Activated T-cell treated with anti-CD3 and anti-CD28 coated beads, Interleukin-2, amount 50 U/mL, for 72 hours (primary cell): ENCODE data around the gene DPH5. TPM values are rescaled to one million over a fixed set of nuclear protein-coding genes. Genes with fewer than 3 reads are reported as not detected.

Experiments
- ATAC-seq, 2 donors: fragments of 150-1000 bp; cut with Tn5 transposase; replicated peaks in 1 of 2; 2 replicates each; pipeline ENCODE4 v1.10.0; 2021; ENCODE audit warnings: moderate library complexity in 2 of 2, mild to moderate bottlenecking in 1 of 2
- DNase-seq, 2 donors: peaks; one replicate each; pipeline ENCODE4 v3.0.0; 2021 to 2022; ENCODE audit warnings: mixed read lengths in 1 of 2
- H3K27ac Mint-ChIP-seq: one replicate; pipeline ENCODE4 v1.8.0; 2022; ENCODE audit warnings: mild to moderate bottlenecking, moderate library complexity, mixed read lengths
- H3K27me3 Mint-ChIP-seq: one replicate; pipeline ENCODE4 v1.8.0; 2022; ENCODE audit warnings: low read depth, mixed read lengths
- H3K36me3 Mint-ChIP-seq, 2 donors: one replicate each; pipeline ENCODE4 v1.8.0; 2022; ENCODE audit warnings: mixed read lengths in 2 of 2, mild to moderate bottlenecking in 1 of 2; ENCODE audit not compliant: insufficient read depth in 2 of 2
- H3K4me1 Mint-ChIP-seq: one replicate; pipeline ENCODE4 v1.8.0; 2022; ENCODE audit warnings: low read depth, mixed read lengths
- H3K4me3 Mint-ChIP-seq, 2 donors: one replicate each; pipeline ENCODE4 v1.8.0; 2022; ENCODE audit warnings: mild to moderate bottlenecking in 2 of 2, mixed read lengths in 2 of 2, moderate library complexity in 2 of 2
- H3K9me3 Mint-ChIP-seq, 2 donors: one replicate each; pipeline ENCODE4 v1.8.0; 2022; ENCODE audit warnings: mixed read lengths in 2 of 2
- total RNA-seq, 2 donors: library from RNA; stranded (reverse); gene quantifications; one replicate each; pipeline ENCODE4 v1.2.3, GENCODE V29; 2022

Gene DPH5
- total RNA-seq, 2 donors from 2014 or later: 50.2 to 64.2 TPM

GRCh38 chr1:101000131-101000873 lies 25.3 kb downstream of the DPH5 start:
- H3K36me3 Mint-ChIP-seq: peaks cover 4 to 29% of the 10 kb centered on the region in 2 donors
- H3K9me3 Mint-ChIP-seq: peaks cover under 1 to 1% of the 10 kb centered on the region in 2 donors
- H3K4me1 Mint-ChIP-seq: peaks cover 35% of the 10 kb centered on the region
- H3K27me3 Mint-ChIP-seq: no peaks in the 10 kb centered on the region
- DNase-seq (no peak), ATAC-seq (no peak)
- H3K4me3 Mint-ChIP-seq: no peak overlapping the region
- peak overlapping the region; percentile 43 for H3K27ac Mint-ChIP-seq

GRCh38 chr1:100998426-100998825 lies 27.2 kb downstream of the DPH5 start:
- DNase-seq (no peak), ATAC-seq (no peak)
- Mint-ChIP-seq H3K4me3 (no peak overlapping the region), H3K36me3 (peaks cover 5 to 25% of the 10 kb centered on the region in 2 donors), H3K9me3 (no peaks in the 10 kb centered on the region), H3K27ac (no peak overlapping the region), H3K4me1 (peaks cover 17% of the 10 kb centered on the region), H3K27me3 (no peaks in the 10 kb centered on the region)

GRCh38 chr1:100995198-100995988 lies 30.2 kb downstream of the DPH5 start:
- H3K27ac Mint-ChIP-seq: no peak overlapping the region
- H3K36me3 Mint-ChIP-seq: peaks cover 10 to 32% of the 10 kb centered on the region in 2 donors
- no peaks in the 10 kb centered on the region for H3K9me3 Mint-ChIP-seq
- DNase-seq (no peak), ATAC-seq (no peak)
- no peak overlapping the region for H3K4me3 Mint-ChIP-seq
- peaks cover 3% of the 10 kb centered on the region for H3K4me1 Mint-ChIP-seq
- H3K27me3 Mint-ChIP-seq: no peaks in the 10 kb centered on the region

GRCh38 chr1:100989306-100990077 lies 36.1 kb downstream of the DPH5 start:
- Mint-ChIP-seq H3K9me3 (no peaks in the 10 kb centered on the region), H3K36me3 (peaks cover 15 to 37% of the 10 kb centered on the region in 2 donors), H3K27me3 (no peaks in the 10 kb centered on the region), H3K4me3 (no peak overlapping the region), H3K27ac (no peak overlapping the region), H3K4me1 (peaks cover 8% of the 10 kb centered on the region)
- no peak for ATAC-seq
- DNase-seq: no peak

- H3K4me1 Mint-ChIP-seq: peaks cover 8% of the 10 kb centered on the region
- DNase-seq (no peak), ATAC-seq (no peak)
- H3K27ac Mint-ChIP-seq: peak overlapping the region; percentile 23
- H3K27me3 Mint-ChIP-seq: no peaks in the 10 kb centered on the region
- peaks cover 19 to 38% of the 10 kb centered on the region in 2 donors for H3K36me3 Mint-ChIP-seq
- H3K4me3 Mint-ChIP-seq: no peak overlapping the region
- no peaks in the 10 kb centered on the region for H3K9me3 Mint-ChIP-seq
Measured at GRCh38 chr1:100988121-100988520, 37.5 kb downstream of the DPH5 start.

GRCh38 chr1:100982793-100983192 lies 42.8 kb downstream of the DPH5 start:
- no peak for ATAC-seq
- peaks cover 0 to 9% of the 10 kb centered on the region in 2 donors for H3K9me3 Mint-ChIP-seq

GRCh38 chr1:100979631-100980030 lies 46.0 kb downstream of the DPH5 start:
- ATAC-seq: no peak
- H3K27ac Mint-ChIP-seq: no peak overlapping the region

More at GRCh38 chr1:100982793-100983192, 42.8 kb downstream of the DPH5 start:
- no peak for DNase-seq
- Mint-ChIP-seq H3K4me1 (peaks cover 12% of the 10 kb centered on the region), H3K36me3 (peaks cover 24 to 37% of the 10 kb centered on the region in 2 donors), H3K27me3 (no peaks in the 10 kb centered on the region), H3K4me3 (no peak overlapping the region), H3K27ac (peak overlapping the region; percentile 41)

GRCh38 chr1:100976936-100977335 lies 48.6 kb downstream of the DPH5 start:
- peak overlapping the region; percentile 34 for H3K27ac Mint-ChIP-seq
- peaks cover 4% of the 10 kb centered on the region for H3K4me1 Mint-ChIP-seq
- DNase-seq (no peak), ATAC-seq (no peak)
- H3K9me3 Mint-ChIP-seq: peaks cover 0 to under 1% of the 10 kb centered on the region in 2 donors
- no peaks in the 10 kb centered on the region for H3K27me3 Mint-ChIP-seq
- H3K4me3 Mint-ChIP-seq: no peak overlapping the region
- peaks cover 9 to 33% of the 10 kb centered on the region in 2 donors for H3K36me3 Mint-ChIP-seq

More at GRCh38 chr1:100979631-100980030, 46.0 kb downstream of the DPH5 start:
- Mint-ChIP-seq H3K4me1 (peaks cover 8% of the 10 kb centered on the region), H3K36me3 (peaks cover 23 to 35% of the 10 kb centered on the region in 2 donors), H3K27me3 (no peaks in the 10 kb centered on the region), H3K4me3 (no peak overlapping the region), H3K9me3 (peaks cover 0 to 9% of the 10 kb centered on the region in 2 donors)
- DNase-seq: no peak

- no peak for DNase-seq
- H3K27ac Mint-ChIP-seq: no peak overlapping the region
- H3K4me3 Mint-ChIP-seq: no peak overlapping the region
- peaks cover 14% of the 10 kb centered on the region for H3K4me1 Mint-ChIP-seq
- no peaks in the 10 kb centered on the region for H3K27me3 Mint-ChIP-seq
- no peaks in the 10 kb centered on the region for H3K9me3 Mint-ChIP-seq
- peaks cover 12 to 31% of the 10 kb centered on the region in 2 donors for H3K36me3 Mint-ChIP-seq
- no peak for ATAC-seq
Measured at GRCh38 chr1:100972185-100972584, 53.4 kb downstream of the DPH5 start.

- no peak for DNase-seq
- ATAC-seq: no peak
- no peaks in the 10 kb centered on the region for H3K9me3 Mint-ChIP-seq
- peak overlapping the region; percentile 31 for H3K27ac Mint-ChIP-seq
- peaks cover 14% of the 10 kb centered on the region for H3K4me1 Mint-ChIP-seq
- no peak overlapping the region for H3K4me3 Mint-ChIP-seq
- no peaks in the 10 kb centered on the region for H3K27me3 Mint-ChIP-seq
- H3K36me3 Mint-ChIP-seq: peaks cover 12 to 25% of the 10 kb centered on the region in 2 donors
Measured at GRCh38 chr1:100971021-100971420, 54.6 kb downstream of the DPH5 start.

- peaks cover 9 to 20% of the 10 kb centered on the region in 2 donors for H3K36me3 Mint-ChIP-seq
- no peaks in the 10 kb centered on the region for H3K9me3 Mint-ChIP-seq
- H3K27me3 Mint-ChIP-seq: no peaks in the 10 kb centered on the region
- peaks cover 14% of the 10 kb centered on the region for H3K4me1 Mint-ChIP-seq
- no peak overlapping the region for H3K27ac Mint-ChIP-seq
- DNase-seq: no peak
- H3K4me3 Mint-ChIP-seq: no peak overlapping the region
- no peak for ATAC-seq
Measured at GRCh38 chr1:100969327-100969726, 56.3 kb downstream of the DPH5 start.

GRCh38 chr1:100968621-100969020 lies 57.0 kb downstream of the DPH5 start:
- H3K36me3 Mint-ChIP-seq: peaks cover 10 to 16% of the 10 kb centered on the region in 2 donors
- H3K4me3 Mint-ChIP-seq: no peak overlapping the region
- peaks cover 16% of the 10 kb centered on the region for H3K4me1 Mint-ChIP-seq
- no peaks in the 10 kb centered on the region for H3K27me3 Mint-ChIP-seq
- ATAC-seq: no peak
- no peaks in the 10 kb centered on the region for H3K9me3 Mint-ChIP-seq
- no peak for DNase-seq
- H3K27ac Mint-ChIP-seq: no peak overlapping the region

- ATAC-seq: no peak
- Mint-ChIP-seq H3K9me3 (peaks cover 0 to 2% of the 10 kb centered on the region in 2 donors), H3K27ac (no peak overlapping the region), H3K36me3 (peaks cover 15 to 33% of the 10 kb centered on the region in 2 donors), H3K4me3 (no peak overlapping the region), H3K27me3 (no peaks in the 10 kb centered on the region), H3K4me1 (peaks cover 21% of the 10 kb centered on the region)
- DNase-seq: no peak
Measured at GRCh38 chr1:100960098-100960497, 65.5 kb downstream of the DPH5 start.
